GM12873 (cell line): ENCODE measurements around the gene ROPN1B.

ENCODE experiments used
- TF ChIP-seq, protein P1 (sequence below): IDR thresholded peaks from 2 replicates; pipeline ENCODE4 v1.5.1; 2012; ENCODE audit warnings: low read depth, mild to moderate bottlenecking, moderate library complexity, low read length, control low read depth; ENCODE audit not compliant: insufficient read depth; ENCODE audit errors: missing control alignments

Gene ROPN1B

DNA sequence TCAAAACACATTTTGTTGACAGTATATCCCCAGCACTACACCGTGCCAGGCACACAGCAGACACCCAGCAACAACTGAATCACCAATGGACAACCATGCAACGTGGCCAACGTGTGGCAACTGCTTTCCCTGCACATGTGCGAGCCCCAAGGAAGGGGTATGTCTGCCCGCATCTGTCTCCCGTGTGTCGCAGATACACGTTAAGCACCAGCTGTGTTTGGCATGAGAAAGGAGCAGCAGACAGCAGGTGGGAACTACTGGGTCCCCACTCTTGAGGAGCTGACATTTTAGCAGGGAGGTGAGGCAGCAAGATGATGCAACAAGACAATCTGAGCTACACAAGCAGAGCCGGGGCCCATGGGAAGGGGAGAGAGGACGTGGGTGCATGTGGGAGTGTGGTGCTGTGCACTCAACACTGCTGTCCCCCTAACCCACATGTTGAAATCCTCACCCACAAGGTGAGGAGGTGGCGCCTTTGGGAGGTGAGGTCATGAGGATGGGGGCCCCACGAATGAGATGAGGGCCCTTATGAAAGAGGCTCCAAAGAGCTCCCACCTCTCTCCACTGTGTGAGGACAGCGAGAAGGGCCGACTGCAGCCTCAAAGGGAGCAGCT, 56.2 kb downstream of the ROPN1B start:
- TF ChIP-seq, protein P1, sequence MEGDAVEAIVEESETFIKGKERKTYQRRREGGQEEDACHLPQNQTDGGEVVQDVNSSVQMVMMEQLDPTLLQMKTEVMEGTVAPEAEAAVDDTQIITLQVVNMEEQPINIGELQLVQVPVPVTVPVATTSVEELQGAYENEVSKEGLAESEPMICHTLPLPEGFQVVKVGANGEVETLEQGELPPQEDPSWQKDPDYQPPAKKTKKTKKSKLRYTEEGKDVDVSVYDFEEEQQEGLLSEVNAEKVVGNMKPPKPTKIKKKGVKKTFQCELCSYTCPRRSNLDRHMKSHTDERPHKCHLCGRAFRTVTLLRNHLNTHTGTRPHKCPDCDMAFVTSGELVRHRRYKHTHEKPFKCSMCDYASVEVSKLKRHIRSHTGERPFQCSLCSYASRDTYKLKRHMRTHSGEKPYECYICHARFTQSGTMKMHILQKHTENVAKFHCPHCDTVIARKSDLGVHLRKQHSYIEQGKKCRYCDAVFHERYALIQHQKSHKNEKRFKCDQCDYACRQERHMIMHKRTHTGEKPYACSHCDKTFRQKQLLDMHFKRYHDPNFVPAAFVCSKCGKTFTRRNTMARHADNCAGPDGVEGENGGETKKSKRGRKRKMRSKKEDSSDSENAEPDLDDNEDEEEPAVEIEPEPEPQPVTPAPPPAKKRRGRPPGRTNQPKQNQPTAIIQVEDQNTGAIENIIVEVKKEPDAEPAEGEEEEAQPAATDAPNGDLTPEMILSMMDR: no peak

DNA sequence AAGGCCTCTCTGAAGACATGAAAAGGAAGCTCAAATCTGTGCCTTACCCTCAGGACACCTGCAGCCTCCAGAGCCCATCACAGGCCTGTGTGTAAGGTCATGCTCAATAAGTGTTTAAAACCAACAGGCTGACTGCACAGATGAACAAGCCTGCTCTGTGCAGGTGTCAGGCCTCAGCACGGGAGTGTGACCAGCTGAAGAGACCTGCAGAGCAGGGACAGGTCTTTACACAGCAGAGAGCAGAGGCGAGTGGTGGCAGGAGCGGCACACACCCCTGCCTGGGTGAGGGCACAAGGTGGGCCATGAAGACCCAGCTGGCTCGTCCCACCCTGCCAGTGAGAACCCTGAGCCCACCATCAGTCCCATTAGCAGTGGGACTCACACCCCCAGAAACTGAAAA, 56.9 kb downstream of the ROPN1B start:
- TF ChIP-seq, protein P1: no peak

DNA sequence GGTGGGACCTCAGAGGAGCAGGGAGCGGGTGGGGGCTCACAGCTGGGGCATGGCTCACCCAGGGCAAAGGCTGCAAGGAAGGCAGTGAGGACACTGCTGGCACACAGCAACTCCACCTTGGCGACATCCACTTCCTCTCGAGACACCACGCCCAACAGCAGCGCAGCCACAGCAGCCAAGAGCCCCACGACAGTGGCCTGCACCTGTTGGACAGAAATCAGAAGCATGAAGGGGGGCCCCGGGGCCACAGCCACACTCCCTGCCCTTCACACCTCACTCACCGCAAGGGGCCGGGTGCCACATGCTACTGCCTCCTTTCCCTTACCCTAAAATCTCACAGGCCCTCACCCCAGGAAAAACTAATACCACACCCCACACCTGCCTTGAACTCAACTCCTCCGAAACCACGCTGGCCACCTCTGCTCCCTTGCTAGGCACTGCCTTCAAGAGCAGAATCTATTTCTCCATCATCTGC, 57.3 kb downstream of the ROPN1B start:
- TF ChIP-seq, protein P1: no peak

DNA sequence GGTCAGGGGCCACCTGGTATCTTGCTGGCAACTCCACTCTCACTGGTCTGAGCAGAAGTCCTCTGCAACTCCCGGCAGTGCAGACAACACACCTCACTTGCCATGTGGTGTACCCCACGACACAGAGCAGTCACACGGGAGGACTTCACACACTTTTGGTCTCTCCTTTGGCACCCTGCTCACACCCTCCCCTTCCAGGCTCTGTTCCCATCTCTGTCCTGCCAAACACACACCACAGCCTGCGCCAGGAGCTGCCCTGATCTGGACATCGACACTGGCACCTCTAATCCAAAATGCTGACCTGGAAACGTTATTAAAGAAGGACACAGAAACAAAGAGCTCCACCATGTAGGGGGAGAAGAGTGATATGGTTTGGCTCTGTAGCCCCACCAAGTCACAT, 57.8 kb downstream of the ROPN1B start:
- TF ChIP-seq, protein P1: no peak

DNA sequence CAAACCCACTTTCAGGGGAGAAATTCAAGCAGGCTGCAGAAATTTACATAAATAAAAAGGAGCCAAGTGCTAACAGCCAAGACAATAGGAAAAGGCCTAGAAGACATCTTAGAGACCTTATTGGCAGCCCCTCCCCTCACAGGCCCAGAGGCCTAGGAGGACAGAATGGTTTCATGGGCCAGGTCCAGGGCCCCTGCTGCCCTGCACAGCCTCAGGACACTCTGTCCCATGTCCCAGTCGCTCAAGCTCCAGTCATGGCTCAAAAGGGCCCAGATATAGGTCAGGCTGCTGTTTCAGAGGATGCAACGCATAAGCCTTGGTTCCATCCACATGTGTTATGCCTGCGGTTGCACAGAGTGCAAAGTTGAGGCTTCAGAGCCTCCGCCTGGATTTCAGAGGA, 59.1 kb downstream of the ROPN1B start:
- TF ChIP-seq, protein P1: no peak

DNA sequence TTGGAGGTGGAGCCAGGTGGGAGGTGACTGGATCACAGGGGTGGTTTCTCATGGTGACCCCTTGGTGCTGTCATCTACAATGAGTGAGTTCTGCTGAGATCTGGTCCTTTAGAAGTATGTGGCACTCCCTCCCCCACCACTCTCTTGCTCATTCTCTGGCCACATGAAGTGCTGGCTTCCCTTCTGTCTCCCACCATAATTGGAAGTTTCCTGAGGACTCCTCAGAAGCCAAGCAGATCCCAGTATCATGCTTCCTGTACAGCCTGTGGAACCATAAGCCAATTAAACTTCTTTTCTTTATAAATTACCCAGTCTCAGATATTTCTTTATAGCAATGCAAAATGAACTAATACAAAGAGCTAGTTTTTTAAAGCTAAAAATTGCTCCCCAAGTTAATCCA, 60.3 kb downstream of the ROPN1B start:
- TF ChIP-seq, protein P1: no peak

DNA sequence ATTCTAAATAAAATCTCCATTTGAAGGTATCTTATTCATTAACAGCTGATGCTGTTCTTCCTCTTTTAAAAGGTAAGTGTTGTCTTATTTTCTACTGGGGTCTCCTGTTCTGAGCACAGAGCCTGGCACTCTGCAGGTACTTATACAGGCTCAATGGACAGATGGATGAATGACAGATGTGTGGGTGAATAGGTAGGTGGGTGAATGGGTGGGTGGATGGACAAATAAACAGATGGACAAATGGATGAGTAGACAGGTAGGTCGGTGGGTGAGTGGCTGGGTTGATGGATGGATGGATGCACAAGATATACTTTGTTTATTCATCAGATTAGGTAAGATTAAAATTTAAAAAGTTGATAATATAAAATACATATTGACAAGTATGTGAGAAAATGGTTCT, 61.5 kb downstream of the ROPN1B start:
- TF ChIP-seq, protein P1: no peak
